ENCODE data around the gene KCNJ14. TPM values are rescaled to one million over a fixed set of nuclear protein-coding genes. Genes with fewer than 3 reads are reported as not detected.

Gene KCNJ14
- total RNA-seq, 1 donor from 2014 or later = 0.54 TPM

DNA sequence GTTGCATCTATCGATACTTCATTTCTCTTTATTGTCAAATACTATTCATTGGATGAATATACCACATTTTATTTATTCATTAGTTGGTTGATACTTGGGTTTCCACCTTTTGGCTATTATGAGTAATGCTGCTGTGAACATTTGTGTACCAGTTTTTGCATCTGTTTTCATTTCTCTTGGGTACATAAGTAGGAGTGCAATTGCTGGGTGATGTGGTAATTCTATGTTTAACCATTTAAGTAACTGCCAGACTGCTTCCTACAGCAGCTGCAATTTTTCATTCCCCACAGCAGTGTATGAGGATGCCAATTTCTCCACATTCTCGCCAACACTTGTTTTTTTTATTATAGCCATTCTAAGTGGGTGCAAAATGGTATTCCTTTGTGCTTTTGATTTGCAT lies 2.6 kb downstream of the KCNJ14 start:
- H3K4me3 ChIP-seq (ENCODE audit: low read depth, low read length) = no peak overlapping the region
- TF ChIP-seq, protein P1, sequence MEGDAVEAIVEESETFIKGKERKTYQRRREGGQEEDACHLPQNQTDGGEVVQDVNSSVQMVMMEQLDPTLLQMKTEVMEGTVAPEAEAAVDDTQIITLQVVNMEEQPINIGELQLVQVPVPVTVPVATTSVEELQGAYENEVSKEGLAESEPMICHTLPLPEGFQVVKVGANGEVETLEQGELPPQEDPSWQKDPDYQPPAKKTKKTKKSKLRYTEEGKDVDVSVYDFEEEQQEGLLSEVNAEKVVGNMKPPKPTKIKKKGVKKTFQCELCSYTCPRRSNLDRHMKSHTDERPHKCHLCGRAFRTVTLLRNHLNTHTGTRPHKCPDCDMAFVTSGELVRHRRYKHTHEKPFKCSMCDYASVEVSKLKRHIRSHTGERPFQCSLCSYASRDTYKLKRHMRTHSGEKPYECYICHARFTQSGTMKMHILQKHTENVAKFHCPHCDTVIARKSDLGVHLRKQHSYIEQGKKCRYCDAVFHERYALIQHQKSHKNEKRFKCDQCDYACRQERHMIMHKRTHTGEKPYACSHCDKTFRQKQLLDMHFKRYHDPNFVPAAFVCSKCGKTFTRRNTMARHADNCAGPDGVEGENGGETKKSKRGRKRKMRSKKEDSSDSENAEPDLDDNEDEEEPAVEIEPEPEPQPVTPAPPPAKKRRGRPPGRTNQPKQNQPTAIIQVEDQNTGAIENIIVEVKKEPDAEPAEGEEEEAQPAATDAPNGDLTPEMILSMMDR (IDR thresholded peaks at IDR 0.05; ENCODE audit: insufficient read depth, low read length, poor library complexity, severe bottlenecking) = no peak
- peaks cover 1% of the 10 kb centered on the region for H3K36me3 ChIP-seq (ENCODE audit: control insufficient read depth, insufficient read depth, low read length)
- H3K27me3 ChIP-seq (ENCODE audit: control insufficient read depth, insufficient read depth, low read length) = no peaks in the 10 kb centered on the region
- no peak for DNase-seq (ENCODE audit: low read depth)

DNA sequence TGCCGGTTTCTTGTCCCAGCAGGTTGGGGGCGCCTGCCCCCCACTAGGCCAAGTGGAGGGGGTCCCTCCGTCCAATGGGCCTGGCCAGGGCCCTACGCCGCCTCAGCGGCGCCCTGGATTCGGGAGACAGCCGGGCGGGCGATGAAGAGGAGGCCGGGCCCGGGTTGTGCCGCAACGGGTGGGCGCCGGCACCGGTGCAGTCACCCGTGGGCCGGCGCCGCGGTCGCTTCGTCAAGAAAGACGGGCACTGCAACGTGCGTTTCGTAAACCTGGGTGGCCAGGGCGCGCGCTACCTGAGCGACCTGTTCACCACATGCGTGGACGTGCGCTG lies 6.2 kb downstream of the KCNJ14 start:
- DNase-seq (ENCODE audit: low read depth) = no peak
- H3K36me3 ChIP-seq (ENCODE audit: control insufficient read depth, insufficient read depth, low read length) = no peaks in the 10 kb centered on the region
- TF ChIP-seq, protein P1 (IDR thresholded peaks at IDR 0.05; ENCODE audit: insufficient read depth, low read length, poor library complexity, severe bottlenecking) = no peak
- H3K4me3 ChIP-seq (ENCODE audit: low read depth, low read length) = no peak overlapping the region
- H3K27me3 ChIP-seq (ENCODE audit: control insufficient read depth, insufficient read depth, low read length) = no peaks in the 10 kb centered on the region

GRCh38 chr19:48461982-48462655 lies 6.7 kb downstream of the KCNJ14 start:
- Histone ChIP-seq H3K27me3 (ENCODE audit: control insufficient read depth, insufficient read depth, low read length) (no peaks in the 10 kb centered on the region), H3K4me3 (ENCODE audit: low read depth, low read length) (no peak overlapping the region), H3K36me3 (ENCODE audit: control insufficient read depth, insufficient read depth, low read length) (no peaks in the 10 kb centered on the region)
- DNase-seq (ENCODE audit: low read depth) = no peak
- TF ChIP-seq, protein P1 (IDR thresholded peaks at IDR 0.05; ENCODE audit: insufficient read depth, low read length, poor library complexity, severe bottlenecking) = no peak

DNA sequence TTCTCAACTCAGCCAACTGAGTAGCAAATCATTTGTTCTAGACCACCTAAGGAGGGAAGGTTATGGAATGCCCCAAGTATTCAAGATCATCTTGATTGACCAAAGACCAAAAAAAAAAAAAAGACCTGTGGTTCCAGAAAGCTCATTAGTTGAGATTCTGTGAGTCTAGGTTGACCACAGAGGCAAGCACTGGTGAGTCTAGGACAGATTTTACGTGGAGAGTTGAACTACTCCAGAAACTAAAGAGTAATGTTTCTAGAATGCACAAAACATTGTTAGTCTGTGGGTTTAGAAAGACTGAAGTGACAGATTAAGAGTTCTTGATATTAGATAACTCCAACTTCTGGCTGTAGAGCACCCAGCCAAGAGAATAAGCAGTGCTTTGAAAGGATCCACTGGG lies 9.8 kb downstream of the KCNJ14 start:
- Histone ChIP-seq H3K27me3 (ENCODE audit: control insufficient read depth, insufficient read depth, low read length) (no peaks in the 10 kb centered on the region), H3K4me3 (ENCODE audit: low read depth, low read length) (no peak overlapping the region), H3K36me3 (ENCODE audit: control insufficient read depth, insufficient read depth, low read length) (no peaks in the 10 kb centered on the region)
- no peak for DNase-seq (ENCODE audit: low read depth)
- TF ChIP-seq, protein P1 (IDR thresholded peaks at IDR 0.05; ENCODE audit: insufficient read depth, low read length, poor library complexity, severe bottlenecking) = no peak

GRCh38 chr19:48466561-48467325 lies 11.4 kb downstream of the KCNJ14 start:
- Histone ChIP-seq H3K36me3 (ENCODE audit: control insufficient read depth, insufficient read depth, low read length) (peaks cover 1% of the 10 kb centered on the region), H3K27me3 (ENCODE audit: control insufficient read depth, insufficient read depth, low read length) (no peaks in the 10 kb centered on the region), H3K4me3 (ENCODE audit: low read depth, low read length) (no peak overlapping the region)
- TF ChIP-seq, protein P1 (IDR thresholded peaks at IDR 0.05; ENCODE audit: insufficient read depth, low read length, poor library complexity, severe bottlenecking) = no peak
- no peak for DNase-seq (ENCODE audit: low read depth)
